Gastrocnemius medialis (tissue), 4 donors: Measurements from ENCODE around the gene CPXM2. TPM values are rescaled to one million over a fixed set of nuclear protein-coding genes. Genes with fewer than 3 reads are reported as not detected.

Source experiments
- ATAC-seq, 2 donors: fragments of 150-250 bp; one replicate each; pipeline ENCODE4 v1.9.1; 2016
- DNase-seq, 2 donors: peaks; one replicate each; pipeline ENCODE4 v3.0.0-alpha.2; 2019
- H3K27ac ChIP-seq, 4 donors: fragments of 200-600 bp; sonication (generic); 1 replicate in 1 of 4; 2 replicates in 3 of 4; pipeline ENCODE4 v1.5.1; 2016 to 2018; ENCODE audit warnings: mild to moderate bottlenecking in 2 of 4, moderate library complexity in 1 of 4
- H3K27me3 ChIP-seq, 3 donors: fragments of 200-600 bp; sonication (generic) in 2 of 3; 1 replicate in 1 of 3; 2 replicates in 2 of 3; pipeline versions ENCODE4 v1.5.1 to v1.6.0; 2016 to 2019; ENCODE audit warnings: mild to moderate bottlenecking in 1 of 3, moderate library complexity in 1 of 3
- H3K36me3 ChIP-seq, 2 donors: fragments of 200-600 bp; sonication (generic) in 1 of 2; one replicate each; pipeline ENCODE4 v1.5.1; 2017 to 2018
- H3K4me1 ChIP-seq, 2 donors: fragments of 200-600 bp; sonication (generic) in 1 of 2; one replicate each; pipeline ENCODE4 v1.5.1; 2016 to 2017; ENCODE audit warnings: mild to moderate bottlenecking in 2 of 2
- H3K4me3 ChIP-seq, 4 donors: fragments of 200-600 bp; sonication (generic) in 3 of 4; 1 replicate in 1 of 4; 2 replicates in 3 of 4; pipeline ENCODE4 v1.5.1; 2016 to 2019; ENCODE audit warnings: mild to moderate bottlenecking in 2 of 4
- H3K9me3 ChIP-seq, 3 donors: fragments of 200-600 bp; sonication (generic) in 2 of 3; 1 replicate in 1 of 3; 2 replicates in 2 of 3; pipeline ENCODE4 v1.5.1; 2016 to 2019
- CTCF ChIP-seq, 5 experiments: fragments of 450-650 bp in 3 of 5; fragments of 200-600 bp in 2 of 5; sonication (generic) in 2 of 5; IDR thresholded peaks in 4 of 5; conservative IDR thresholded peaks in 1 of 5; 1 replicate in 4 of 5; 2 replicates in 1 of 5; pipeline ENCODE4 v1.5.1; 2016 to 2019; ENCODE audit warnings: antibody characterized with exemption in 5 of 5, mild to moderate bottlenecking in 3 of 5, moderate library complexity in 3 of 5
- POLR2A ChIP-seq, 2 donors: fragments of 450-650 bp; IDR thresholded peaks; one replicate each; pipeline ENCODE4 v1.6.1; 2017; ENCODE audit warnings: antibody characterized with exemption in 2 of 2, mild to moderate bottlenecking in 2 of 2, moderate library complexity in 2 of 2
- in situ Hi-C, 4 donors: fragments of 200-750 bp; cut with MboI; loops; one replicate each; pipeline versions ENCODE4 v1.15.0 to v1.8.0; 2017; ENCODE audit warnings: low sequenced_read_pairs in 4 of 4
- intact Hi-C: fragments of 100-400 bp; cut with DNase I; formaldehyde crosslinking; loops from one replicate; pipeline ENCODE4 v1.15.1; 2023; ENCODE audit warnings: low total_unique reads
- total RNA-seq, 4 donors: library from RNA; depleted of rRNA; stranded (reverse); fragments of >200 nt; gene quantifications; one replicate each; pipeline versions ENCODE4 v1.1.0 to v1.2.3, GENCODE V29; 2016

The CPXM2 gene
- total RNA-seq, 4 donors from 2014 or later, result 0.63 to 4.1 (median 1.9) TPM

GRCh38 chr10:123903621-123904020 lies 12.0 kb upstream of the CPXM2 start:
- peaks cover 4 to 5% of the 10 kb centered on the region in 2 donors for H3K4me1 ChIP-seq
- H3K4me3 ChIP-seq, result no peak overlapping the region
- ATAC-seq (no peak), DNase-seq (no peak)
- in situ Hi-C loops, result no loop called here
- no peaks in the 10 kb centered on the region for H3K9me3 ChIP-seq
- H3K27ac ChIP-seq, result no peak overlapping the region
- intact Hi-C loops, result no loop called here
- no peaks in the 10 kb centered on the region for H3K27me3 ChIP-seq
- no peaks in the 10 kb centered on the region for H3K36me3 ChIP-seq
- TF ChIP-seq POLR2A (IDR thresholded peaks at IDR 0.05) (no peak), CTCF (IDR thresholded peaks at IDR 0.05 in 4 of 5, conservative IDR thresholded peaks at IDR 0.05 in 1 of 5) (no peak)

- intact Hi-C loops, result no loop called here
- Histone ChIP-seq H3K27me3 (no peaks in the 10 kb centered on the region), H3K27ac (no peak overlapping the region), H3K4me1 (no peaks in the 10 kb centered on the region), H3K36me3 (no peaks in the 10 kb centered on the region), H3K9me3 (no peaks in the 10 kb centered on the region), H3K4me3 (no peak overlapping the region)
- TF ChIP-seq CTCF (IDR thresholded peaks at IDR 0.05 in 4 of 5, conservative IDR thresholded peaks at IDR 0.05 in 1 of 5) (no peak), POLR2A (IDR thresholded peaks at IDR 0.05) (no peak)
- no peak for ATAC-seq
- no peak for DNase-seq
- in situ Hi-C loops, result no loop called here
Observed at GRCh38 chr10:123901621-123902020, 10.0 kb upstream of the CPXM2 start.

GRCh38 chr10:123897146-123897545 lies 5.5 kb upstream of the CPXM2 start:
- intact Hi-C loops, result no loop called here
- ATAC-seq, result no peak
- in situ Hi-C loops, result no loop called here
- no peak overlapping the region for H3K4me3 ChIP-seq
- no peak for DNase-seq
- H3K9me3 ChIP-seq, result no peaks in the 10 kb centered on the region
- no peaks in the 10 kb centered on the region for H3K36me3 ChIP-seq
- no peaks in the 10 kb centered on the region for H3K4me1 ChIP-seq
- TF ChIP-seq POLR2A (IDR thresholded peaks at IDR 0.05), result no peak
- TF ChIP-seq CTCF (IDR thresholded peaks at IDR 0.05 in 4 of 5, conservative IDR thresholded peaks at IDR 0.05 in 1 of 5), result no peak
- H3K27ac ChIP-seq, result no peak overlapping the region
- peaks cover 6 to 10% (median 10%) of the 10 kb centered on the region in 3 donors for H3K27me3 ChIP-seq

GRCh38 chr10:123896246-123896927 lies 4.8 kb upstream of the CPXM2 start:
- Histone ChIP-seq H3K4me3 (no peak overlapping the region), H3K36me3 (no peaks in the 10 kb centered on the region), H3K27ac (no peak overlapping the region), H3K4me1 (no peaks in the 10 kb centered on the region), H3K9me3 (no peaks in the 10 kb centered on the region), H3K27me3 (peaks cover 9 to 11% (median 11%) of the 10 kb centered on the region in 3 donors)
- intact Hi-C loops (no loop called here), in situ Hi-C loops (no loop called here)
- no peak for ATAC-seq
- no peak for DNase-seq
- TF ChIP-seq CTCF (IDR thresholded peaks at IDR 0.05 in 4 of 5, conservative IDR thresholded peaks at IDR 0.05 in 1 of 5), result no peak
- TF ChIP-seq POLR2A (IDR thresholded peaks at IDR 0.05), result no peak

GRCh38 chr10:123893651-123894050 lies 2.0 kb upstream of the CPXM2 start:
- no peak overlapping the region for H3K4me3 ChIP-seq
- intact Hi-C loops (no loop called here), in situ Hi-C loops (no loop called here)
- DNase-seq (no peak), ATAC-seq (no peak)
- H3K27me3 ChIP-seq, result peaks cover 12 to 21% (median 19%) of the 10 kb centered on the region in 3 donors
- H3K27ac ChIP-seq, result no peak overlapping the region
- no peaks in the 10 kb centered on the region for H3K9me3 ChIP-seq
- no peaks in the 10 kb centered on the region for H3K36me3 ChIP-seq
- TF ChIP-seq POLR2A (IDR thresholded peaks at IDR 0.05), result no peak
- no peak for TF ChIP-seq CTCF (IDR thresholded peaks at IDR 0.05 in 4 of 5, conservative IDR thresholded peaks at IDR 0.05 in 1 of 5)
- no peaks in the 10 kb centered on the region for H3K4me1 ChIP-seq
